ENCODE data around the gene NMT1.

Gene NMT1

GRCh38 chr17:45104497-45104896 lies 43.4 kb downstream of the NMT1 start:
- TF ChIP-seq CTCF (IDR thresholded peaks at IDR 0.05) = no peak

- TF ChIP-seq CTCF (IDR thresholded peaks at IDR 0.05) = no peak
These were observed 43.9 kb downstream of the NMT1 start for GRCh38 chr17:45104907-45105624.

- TF ChIP-seq CTCF (IDR thresholded peaks at IDR 0.05) = no peak
These were observed 45.0 kb downstream of the NMT1 start for GRCh38 chr17:45106096-45106495.

- no peak for TF ChIP-seq CTCF (IDR thresholded peaks at IDR 0.05)
These were observed 45.5 kb downstream of the NMT1 start for GRCh38 chr17:45106582-45106981.

GRCh38 chr17:45107293-45108010 lies 46.3 kb downstream of the NMT1 start:
- no peak for TF ChIP-seq CTCF (IDR thresholded peaks at IDR 0.05)

GRCh38 chr17:45108051-45108450 lies 46.9 kb downstream of the NMT1 start:
- no peak for TF ChIP-seq CTCF (IDR thresholded peaks at IDR 0.05)

GRCh38 chr17:45108595-45109521 lies 47.7 kb downstream of the NMT1 start:
- TF ChIP-seq CTCF (IDR thresholded peaks at IDR 0.05) = no peak

Measured in LNCAP (cell line).